ENCODE measurements around the gene CRADD.
"Not testable (repeated sequence)": the region's sequence is repeated elsewhere in the genome, so short reads cannot be mapped to it uniquely, and the experiment has no call there.

The CRADD gene

GRCh38 chr12:93778306-93778705 is 101.1 kb downstream of the CRADD start:
- Histone ChIP-seq H3K4me3 (replicated peaks; ENCODE audit: insufficient read depth, low read length) (no peak overlapping the region), H3K27ac (replicated peaks) (no peak overlapping the region), H3K27me3 (ENCODE audit: insufficient read depth, poor library complexity, severe bottlenecking) (no peaks in the 10 kb centered on the region)
- TF ChIP-seq CTCF (IDR thresholded peaks at IDR 0.05; ENCODE audit: insufficient read depth, low read length), result no peak
- no peak for TF ChIP-seq POLR2AphosphoS5 (IDR thresholded peaks at IDR 0.05; ENCODE audit: low read depth)
- no peak for TF ChIP-seq REST (IDR thresholded peaks at IDR 0.05; ENCODE audit: insufficient replicate concordance, low read depth)
- TF ChIP-seq SPI1 (IDR thresholded peaks at IDR 0.05; ENCODE audit: borderline replicate concordance, low read depth), result no peak
- TF ChIP-seq GABPA (IDR thresholded peaks at IDR 0.05; ENCODE audit: low read depth), result no peak
- DNase-seq (ENCODE audit: low read depth in 1 of 2, low spot score in 1 of 2), result no peak

GRCh38 chr12:93778766-93779165 is 101.6 kb downstream of the CRADD start:
- no peak overlapping the region for H3K27ac ChIP-seq (replicated peaks)
- H3K27me3 ChIP-seq (ENCODE audit: insufficient read depth, poor library complexity, severe bottlenecking), result no peaks in the 10 kb centered on the region
- no peak overlapping the region for H3K4me3 ChIP-seq (replicated peaks; ENCODE audit: insufficient read depth, low read length)
- DNase-seq (ENCODE audit: low read depth in 1 of 2, low spot score in 1 of 2), result no peak
- TF ChIP-seq CTCF (IDR thresholded peaks at IDR 0.05; ENCODE audit: insufficient read depth, low read length), result no peak
- TF ChIP-seq GABPA (IDR thresholded peaks at IDR 0.05; ENCODE audit: low read depth), result no peak
- no peak for TF ChIP-seq REST (IDR thresholded peaks at IDR 0.05; ENCODE audit: insufficient replicate concordance, low read depth)
- TF ChIP-seq POLR2AphosphoS5 (IDR thresholded peaks at IDR 0.05; ENCODE audit: low read depth), result no peak
- TF ChIP-seq SPI1 (IDR thresholded peaks at IDR 0.05; ENCODE audit: borderline replicate concordance, low read depth), result no peak

DNA sequence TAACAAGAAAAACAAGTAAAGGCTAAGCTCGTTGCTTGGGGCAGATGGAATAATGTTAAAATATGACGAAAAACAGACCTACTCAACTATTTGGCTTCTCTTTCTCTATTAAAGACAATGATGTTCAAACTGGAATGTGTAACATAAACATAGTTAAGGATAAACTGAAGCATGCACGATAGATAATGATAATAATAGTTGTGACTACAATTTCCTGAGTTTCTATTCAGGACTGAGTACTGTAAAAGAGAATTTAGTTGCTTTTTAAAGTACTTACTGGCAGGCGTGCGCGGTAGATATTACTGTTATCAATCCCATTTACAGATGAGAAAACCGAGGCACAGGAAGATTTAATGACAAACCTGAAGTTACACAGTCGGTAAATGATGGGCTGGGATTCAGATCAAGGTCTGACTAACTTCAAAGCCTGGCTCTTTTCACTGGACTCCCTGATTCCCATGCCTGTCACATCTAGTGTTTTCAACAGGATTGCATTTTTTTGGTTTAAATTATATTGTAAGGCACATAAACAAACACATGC is 103.0 kb downstream of the CRADD start:
- H3K27me3 ChIP-seq (ENCODE audit: insufficient read depth, poor library complexity, severe bottlenecking), result no peaks in the 10 kb centered on the region
- no peak overlapping the region for H3K4me3 ChIP-seq (replicated peaks; ENCODE audit: insufficient read depth, low read length)
- no peak for DNase-seq (ENCODE audit: low read depth in 1 of 2, low spot score in 1 of 2)
- H3K27ac ChIP-seq (replicated peaks), result no peak overlapping the region
- no peak for TF ChIP-seq SPI1 (IDR thresholded peaks at IDR 0.05; ENCODE audit: borderline replicate concordance, low read depth)
- TF ChIP-seq REST (IDR thresholded peaks at IDR 0.05; ENCODE audit: insufficient replicate concordance, low read depth), result no peak
- TF ChIP-seq CTCF (IDR thresholded peaks at IDR 0.05; ENCODE audit: insufficient read depth, low read length), result no peak
- TF ChIP-seq POLR2AphosphoS5 (IDR thresholded peaks at IDR 0.05; ENCODE audit: low read depth), result no peak
- TF ChIP-seq GABPA (IDR thresholded peaks at IDR 0.05; ENCODE audit: low read depth), result no peak

GRCh38 chr12:93780886-93781285 is 103.7 kb downstream of the CRADD start:
- not testable (repeated sequence) for DNase-seq (ENCODE audit: low read depth in 1 of 2, low spot score in 1 of 2); H3K27ac ChIP-seq (replicated peaks); H3K27me3 ChIP-seq (ENCODE audit: insufficient read depth, poor library complexity, severe bottlenecking); H3K4me3 ChIP-seq (replicated peaks; ENCODE audit: insufficient read depth, low read length)

GRCh38 chr12:93781961-93782360 is 104.8 kb downstream of the CRADD start:
- not testable (repeated sequence) for H3K27me3 ChIP-seq (ENCODE audit: insufficient read depth, poor library complexity, severe bottlenecking); H3K27ac ChIP-seq (replicated peaks); H3K4me3 ChIP-seq (replicated peaks; ENCODE audit: insufficient read depth, low read length); DNase-seq (ENCODE audit: low read depth in 1 of 2, low spot score in 1 of 2)
